DMS114 treated with DMSO at 0.1 percent for 48 hours (cell line): ENCODE results near the gene CRKL.
"Not testable (repeated sequence)": the region's sequence is repeated elsewhere in the genome, so short reads cannot be mapped to it uniquely, and the experiment has no call there.

Experiments used
- DNase-seq: peaks from one replicate; lab custom pipeline; 2025; ENCODE audit not compliant: unreplicated experiment; lab: John Stamatoyannopoulos, UW

CRKL gene

DNA sequence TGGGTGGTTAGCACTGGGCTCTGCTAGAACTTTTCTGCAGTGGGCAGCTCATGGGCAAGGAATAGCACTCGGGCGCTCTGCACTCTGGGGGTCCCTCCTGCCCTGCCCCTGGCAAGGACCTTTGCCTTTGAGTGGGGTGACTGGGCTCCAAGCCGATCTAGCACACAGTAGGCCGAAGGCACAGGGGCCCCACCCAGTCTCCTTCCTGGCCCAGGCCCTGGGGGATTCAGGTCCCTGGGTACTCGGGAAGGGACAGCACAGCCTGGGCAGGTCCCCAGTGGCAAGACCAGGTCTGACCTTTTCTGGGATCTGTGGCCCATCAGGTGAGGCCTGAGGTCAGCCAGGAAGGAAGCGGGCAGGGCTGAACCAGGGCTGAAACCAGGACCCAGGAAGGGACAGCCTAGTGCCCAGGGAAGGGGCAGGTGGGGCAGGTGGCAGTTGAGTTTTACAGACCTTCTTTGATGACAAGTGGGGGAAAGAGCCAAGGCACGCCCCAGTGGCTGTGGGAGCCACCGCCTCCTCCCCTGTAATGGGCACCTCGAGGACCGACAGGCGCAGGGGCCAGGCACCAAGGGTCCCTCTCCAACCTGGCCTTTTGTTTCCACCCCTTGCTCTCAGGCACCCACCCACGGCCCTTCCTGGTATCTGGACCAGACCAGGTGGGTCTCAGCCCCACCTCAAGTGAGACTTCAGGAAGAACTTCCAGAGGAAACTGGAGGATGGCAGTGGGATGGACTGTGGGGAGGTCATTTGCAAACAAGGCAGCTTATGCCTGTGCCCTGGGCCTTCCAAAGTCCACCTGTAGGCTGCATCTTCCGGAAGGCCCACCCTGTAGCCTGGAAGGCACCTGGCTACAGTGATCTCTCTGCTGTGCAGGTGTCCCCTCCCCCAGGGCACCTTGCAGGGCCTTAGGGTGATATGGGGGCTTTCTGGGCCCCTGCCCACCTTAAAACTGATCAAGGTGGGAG is 49.0 kb downstream of the CRKL start:
- no peak for DNase-seq

DNA sequence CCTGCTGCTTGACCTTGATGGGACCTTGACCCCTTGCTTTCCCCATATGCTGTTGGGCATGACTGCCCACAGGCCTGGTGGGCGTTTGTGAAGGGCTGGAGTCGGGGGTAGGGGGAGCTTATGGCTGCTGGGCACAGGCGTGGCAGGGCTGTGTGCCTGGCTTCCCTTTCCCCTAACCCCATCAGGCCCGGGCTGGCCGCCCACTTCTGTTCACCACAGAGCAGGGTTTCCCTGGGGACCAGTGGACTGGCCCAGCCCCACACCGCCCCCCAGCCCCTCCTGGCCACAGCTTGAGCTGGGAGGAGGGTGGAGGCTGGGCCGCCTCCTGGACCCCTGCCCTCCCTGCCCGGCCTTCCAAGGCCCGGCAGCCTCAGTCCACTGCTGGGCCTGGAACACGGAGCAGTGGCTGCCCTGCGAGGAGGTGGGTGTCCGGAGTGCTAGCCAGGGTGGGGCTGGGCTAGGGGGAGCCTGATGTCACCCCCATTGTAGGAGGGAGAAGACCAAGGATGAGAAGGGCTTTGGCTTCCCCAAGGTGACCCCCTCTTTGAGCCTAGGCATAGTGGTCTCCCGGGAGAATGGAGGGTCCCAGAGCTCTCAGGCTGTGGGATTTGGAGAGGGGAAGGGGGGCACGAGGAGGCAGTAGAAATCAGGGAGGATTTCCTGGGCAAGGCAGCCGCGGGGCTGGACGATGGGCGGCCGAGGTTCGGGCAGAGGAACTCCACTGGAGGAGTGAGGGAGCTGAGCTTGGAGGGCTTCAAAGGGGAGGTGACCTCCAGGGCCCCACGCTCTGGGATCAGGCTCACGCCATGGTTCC is 49.9 kb downstream of the CRKL start, which contains the start of gene AIFM3:
TSS of gene AIFM3 (plus strand) at position 373 of the 814 bp plus-strand sequence. CDS start 690 bp downstream, outside the sequence.
- no peak for DNase-seq

DNA sequence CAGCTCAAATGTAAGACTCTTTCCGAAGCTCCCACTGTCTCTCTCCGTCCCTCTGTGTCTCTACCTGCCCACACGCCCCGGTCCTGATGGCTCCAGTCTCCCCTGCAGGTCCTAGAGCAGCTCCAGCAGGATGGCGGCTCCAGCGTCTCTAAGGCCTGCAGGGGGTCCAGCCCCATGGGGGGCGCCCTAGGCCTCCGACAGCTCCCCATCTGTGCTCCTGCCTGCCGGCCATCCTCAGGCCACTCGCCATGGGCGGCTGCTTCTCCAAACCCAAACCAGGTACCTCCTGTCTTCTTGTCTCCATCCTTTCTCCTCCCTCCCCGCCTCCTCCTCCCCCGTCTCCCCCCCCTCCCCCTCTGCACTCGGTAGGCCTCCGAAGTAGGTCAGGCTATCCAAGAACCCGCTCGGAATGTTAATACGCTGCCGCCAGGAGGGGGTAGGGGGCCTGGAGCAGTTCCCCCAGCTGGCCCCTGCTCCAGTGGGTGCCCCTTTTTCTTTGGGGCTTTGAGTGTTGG is 50.5 kb downstream of the CRKL start:
- DNase-seq = no peak

GRCh38 chr22:20968281-20968977 is 51.2 kb downstream of the CRKL start:
- DNase-seq = no peak

DNA sequence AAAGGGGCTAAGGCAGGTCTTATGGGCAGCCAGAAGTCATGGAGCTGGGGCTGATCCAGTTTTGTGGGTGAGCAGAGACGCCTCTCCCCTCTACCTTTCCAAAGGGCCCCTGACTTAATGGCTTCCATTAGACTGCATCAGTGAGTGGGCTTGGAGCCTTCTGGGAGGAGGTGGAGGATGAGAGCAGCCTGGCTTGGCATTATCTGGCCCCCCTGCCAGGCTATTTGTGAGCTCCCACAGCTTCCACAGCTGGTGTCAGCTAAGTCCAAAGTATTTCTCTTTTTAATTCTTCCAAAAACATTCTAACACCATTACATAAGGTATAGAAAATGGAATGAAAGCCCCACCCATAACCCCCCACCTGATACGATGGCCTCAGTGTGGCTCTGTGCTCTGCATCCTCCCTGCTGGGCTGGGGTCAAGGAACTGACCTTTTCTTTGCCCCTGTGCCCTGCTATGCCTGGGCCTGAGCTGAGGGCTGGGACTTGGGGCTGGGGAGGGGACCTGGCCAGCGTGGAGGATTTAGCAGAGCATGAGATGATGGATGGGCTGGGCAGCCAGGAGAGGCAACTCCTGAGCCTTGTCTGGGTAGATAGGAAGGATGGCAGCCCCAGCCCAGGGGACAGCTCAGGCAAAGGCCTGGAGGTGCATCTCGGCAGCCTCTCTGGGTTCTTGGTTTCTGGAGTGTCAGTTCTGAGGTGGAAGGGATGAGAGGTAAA is 53.9 kb downstream of the CRKL start:
- DNase-seq = no peak

DNA sequence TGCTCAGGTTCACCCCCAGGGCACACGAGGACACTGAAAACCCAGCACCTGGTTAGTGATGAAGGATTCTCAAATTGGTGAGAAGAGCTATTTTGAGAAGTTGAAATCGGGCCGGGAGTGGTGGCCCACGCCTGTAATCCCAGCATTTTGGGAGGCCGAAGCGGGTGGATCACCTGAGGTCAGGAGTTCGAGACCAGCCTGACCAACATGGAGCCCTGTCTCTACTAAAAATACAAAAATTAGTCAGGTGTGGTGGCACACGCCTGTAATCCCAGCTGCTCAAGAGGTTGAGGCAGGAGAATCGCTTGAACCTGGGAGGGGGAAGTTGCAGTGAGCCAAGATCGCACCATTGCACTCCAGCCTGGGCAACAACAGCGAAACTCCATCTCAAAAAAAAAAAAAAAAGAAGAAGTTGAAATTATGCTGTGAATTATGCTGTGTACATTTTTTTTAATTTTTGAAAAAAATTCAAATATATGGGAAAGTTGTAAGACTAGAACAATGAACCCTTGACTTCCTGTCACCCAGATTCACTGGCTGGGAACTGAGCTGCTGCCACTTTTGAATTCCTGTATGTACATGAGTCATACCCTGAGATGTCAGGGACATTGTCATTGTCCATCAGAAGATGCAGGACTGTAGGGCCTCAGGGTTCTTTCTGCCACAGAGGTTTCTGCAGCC is 54.9 kb downstream of the CRKL start:
- not testable (repeated sequence) for DNase-seq

DNA sequence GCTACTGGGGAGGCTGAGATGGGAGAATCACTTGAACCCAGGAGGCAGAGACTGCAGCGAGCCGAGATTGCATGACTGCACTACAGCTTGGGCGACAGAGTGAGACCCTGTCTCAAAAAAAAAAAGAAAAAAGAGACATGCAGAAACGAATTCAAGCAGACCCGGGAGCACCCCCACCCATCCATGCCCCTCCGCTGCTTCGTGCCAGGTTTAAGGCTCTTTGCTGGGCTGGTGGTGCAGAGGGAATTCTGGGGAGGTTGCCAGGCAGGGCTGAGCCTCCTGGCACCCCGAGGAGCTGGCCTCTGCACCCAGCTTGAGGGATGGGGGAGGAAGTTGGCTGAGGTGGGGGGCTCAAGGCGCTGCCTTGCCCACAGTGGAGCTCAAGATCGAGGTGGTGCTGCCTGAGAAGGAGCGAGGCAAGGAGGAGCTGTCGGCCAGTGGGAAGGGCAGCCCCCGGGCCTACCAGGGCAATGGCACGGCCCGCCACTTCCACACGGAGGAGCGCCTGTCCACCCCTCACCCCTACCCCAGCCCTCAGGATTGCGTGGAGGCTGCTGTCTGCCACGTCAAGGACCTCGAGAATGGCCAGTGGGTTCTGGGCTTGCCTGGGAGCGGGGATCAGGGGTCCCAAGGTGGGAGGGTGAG is 55.8 kb downstream of the CRKL start:
- no peak for DNase-seq

GRCh38 chr22:20973634-20974286 is 56.6 kb downstream of the CRKL start:
- no peak for DNase-seq

GRCh38 chr22:20974336-20974955 is 57.2 kb downstream of the CRKL start:
- DNase-seq = no peak

GRCh38 chr22:20975541-20976290 is 58.5 kb downstream of the CRKL start:
- no peak for DNase-seq

- DNase-seq = no peak
Observed at GRCh38 chr22:20976291-20976877, 59.2 kb downstream of the CRKL start.

DNA sequence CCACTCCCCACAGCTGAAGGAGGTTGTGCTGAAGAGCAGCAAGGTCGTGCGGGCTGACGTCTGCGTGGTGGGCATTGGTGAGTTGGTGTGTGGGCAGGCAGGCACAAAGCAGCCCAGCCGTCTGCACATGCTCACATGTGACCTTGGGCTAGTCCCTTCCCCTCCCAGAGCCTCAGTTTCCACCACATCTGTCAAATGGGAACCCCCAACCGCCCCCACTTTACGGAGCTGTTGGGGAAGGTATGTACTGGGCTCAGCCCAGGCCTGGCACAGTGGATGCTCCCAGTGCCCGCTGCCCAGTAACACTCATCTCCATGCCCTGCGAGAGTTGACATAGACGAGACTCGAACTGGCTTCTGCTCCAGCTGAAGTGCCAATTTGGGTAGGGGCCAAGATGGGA is 59.8 kb downstream of the CRKL start:
- DNase-seq = no peak

DNA sequence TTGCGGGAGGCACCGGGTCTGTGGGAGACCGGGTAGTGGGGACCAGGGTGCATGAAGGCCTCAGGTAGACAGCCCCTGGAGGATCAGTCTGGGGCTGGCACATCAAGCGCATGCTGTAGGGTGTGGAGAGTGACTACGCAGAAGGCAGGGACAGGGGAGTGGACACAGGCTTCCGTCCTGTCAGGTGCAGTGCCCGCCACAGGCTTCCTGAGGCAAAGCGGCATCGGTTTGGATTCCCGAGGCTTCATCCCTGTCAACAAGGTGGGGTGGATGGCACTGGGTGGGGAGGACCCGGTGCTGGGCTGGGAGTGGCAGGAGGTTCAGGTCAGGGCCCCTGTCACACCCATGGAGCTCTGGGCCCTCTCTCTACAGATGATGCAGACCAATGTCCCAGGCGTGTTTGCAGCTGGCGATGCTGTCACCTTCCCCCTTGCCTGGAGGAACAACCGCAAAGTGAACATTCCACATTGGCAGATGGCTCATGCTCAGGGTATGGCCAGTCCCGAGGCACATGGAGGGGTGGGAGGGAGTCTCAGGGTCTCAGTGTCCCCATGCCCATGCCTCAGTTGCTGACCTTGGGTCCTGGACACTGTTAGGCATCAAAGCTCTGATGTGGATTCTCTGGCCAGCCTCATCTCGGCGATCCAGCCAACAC is 60.4 kb downstream of the CRKL start:
- DNase-seq = no peak

- no peak for DNase-seq
Observed at GRCh38 chr22:20978419-20978818, 61.2 kb downstream of the CRKL start.

DNA sequence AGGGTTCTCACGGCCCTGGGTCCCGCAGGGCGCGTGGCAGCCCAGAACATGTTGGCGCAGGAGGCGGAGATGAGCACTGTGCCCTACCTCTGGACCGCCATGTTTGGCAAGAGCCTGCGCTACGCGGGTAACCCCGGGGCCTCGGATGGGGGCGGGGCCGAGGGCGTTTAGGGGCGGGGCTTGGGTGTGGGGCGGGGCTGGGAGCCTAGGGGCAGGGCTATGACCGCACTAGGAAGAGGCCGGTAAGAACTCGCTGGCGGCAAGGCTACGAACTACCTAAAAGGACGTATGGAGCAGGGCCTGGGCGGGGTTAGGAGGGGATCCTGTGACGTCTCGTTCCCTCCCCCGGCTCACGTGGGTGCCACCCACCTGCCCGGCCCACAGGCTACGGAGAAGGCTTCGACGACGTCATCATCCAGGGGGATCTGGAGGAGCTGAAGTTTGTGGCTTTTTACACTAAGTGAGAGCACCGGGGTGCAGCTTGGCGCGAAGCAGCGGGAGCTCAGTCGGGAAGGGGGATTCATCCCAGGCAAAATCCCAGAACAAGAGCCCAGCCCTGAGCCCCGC is 62.1 kb downstream of the CRKL start:
- no peak for DNase-seq

DNA sequence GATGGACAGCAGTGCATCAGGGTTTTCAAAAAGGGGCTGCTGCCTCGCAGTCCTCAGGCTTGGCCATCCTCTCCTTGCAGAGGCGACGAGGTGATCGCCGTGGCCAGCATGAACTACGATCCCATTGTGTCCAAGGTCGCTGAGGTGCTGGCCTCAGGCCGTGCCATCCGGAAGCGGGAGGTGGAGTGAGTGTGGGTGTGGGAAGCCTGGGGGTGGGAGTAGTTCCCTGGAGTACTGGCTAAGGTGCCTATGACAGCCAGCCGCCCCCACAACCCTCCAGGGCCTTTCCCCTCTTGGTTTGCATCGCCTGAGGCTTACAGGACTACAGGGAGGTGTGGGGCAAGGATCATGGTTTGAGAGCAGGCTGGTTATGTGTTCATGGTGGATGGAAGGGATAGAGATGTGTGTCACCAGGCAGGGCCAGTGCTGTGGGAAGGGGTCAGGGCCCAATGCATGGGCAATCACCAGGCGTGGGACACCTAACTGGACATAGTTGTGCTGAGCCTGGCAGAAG is 62.8 kb downstream of the CRKL start:
- DNase-seq = no peak
